ENCODE results near the gene ZNF746.
A peak's percentile ranks its signal among the peaks of the same experiment; 100 is the strongest.
"Not testable (repeated sequence)": the region's sequence is repeated elsewhere in the genome, so short reads cannot be mapped to it uniquely, and the experiment has no call there.

The ZNF746 gene

DNA sequence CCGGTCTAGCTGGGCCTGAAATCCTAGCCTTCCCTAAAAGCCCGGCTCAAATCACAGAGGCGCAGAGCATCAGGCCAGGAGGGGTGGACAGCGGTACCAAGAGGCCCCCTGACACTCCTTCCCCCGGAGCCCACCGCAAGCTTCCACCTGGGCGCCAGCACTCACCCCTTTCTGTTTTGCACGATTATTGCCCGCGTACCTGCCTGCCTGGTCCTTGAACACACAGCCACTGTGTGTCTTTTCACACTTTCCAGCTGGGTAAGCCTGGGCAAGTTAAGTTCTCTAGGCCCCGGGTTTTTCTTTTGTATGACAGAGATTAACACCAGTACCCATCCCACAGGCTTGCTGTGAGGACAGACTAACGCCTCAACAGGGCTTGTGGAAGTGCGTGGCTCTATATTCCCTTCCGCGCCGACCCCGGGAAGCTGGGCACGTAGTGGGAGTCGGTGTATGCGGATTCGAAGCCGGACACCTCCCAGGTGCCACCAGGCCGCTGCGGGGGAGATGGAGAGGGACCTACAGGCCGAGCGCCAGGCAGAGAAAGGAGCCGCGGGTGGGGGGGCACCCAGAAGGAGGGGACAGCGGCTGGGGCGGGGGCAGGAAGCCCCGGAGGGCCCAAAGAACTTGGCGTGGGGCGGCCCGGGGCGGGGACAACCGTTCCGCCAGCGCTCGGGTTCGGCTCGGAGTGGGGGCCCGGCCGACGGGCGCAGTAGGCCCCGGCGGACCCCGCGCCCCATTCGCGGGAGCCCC, 792 bp downstream of the ZNF746 start:
- Mint-ChIP-seq H3K27ac (peak overlapping the region; percentile 94), H3K4me1 (ENCODE audit: low read depth) (peaks cover 20% of the 10 kb centered on the region), H3K4me3 (peak overlapping the region; percentile 97), H3K9me3 (ENCODE audit: low read depth) (no peaks in the 10 kb centered on the region), H3K36me3 (no peaks in the 10 kb centered on the region), H3K27me3 (no peaks in the 10 kb centered on the region)

- Mint-ChIP-seq H3K27ac (peak overlapping the region; percentile 94), H3K27me3 (no peaks in the 10 kb centered on the region), H3K4me1 (ENCODE audit: low read depth) (peaks cover 20% of the 10 kb centered on the region), H3K9me3 (ENCODE audit: low read depth) (no peaks in the 10 kb centered on the region), H3K4me3 (peak overlapping the region; percentile 97), H3K36me3 (no peaks in the 10 kb centered on the region)
Measured at GRCh38 chr7:149495785-149496641, 1.6 kb downstream of the ZNF746 start.

DNA sequence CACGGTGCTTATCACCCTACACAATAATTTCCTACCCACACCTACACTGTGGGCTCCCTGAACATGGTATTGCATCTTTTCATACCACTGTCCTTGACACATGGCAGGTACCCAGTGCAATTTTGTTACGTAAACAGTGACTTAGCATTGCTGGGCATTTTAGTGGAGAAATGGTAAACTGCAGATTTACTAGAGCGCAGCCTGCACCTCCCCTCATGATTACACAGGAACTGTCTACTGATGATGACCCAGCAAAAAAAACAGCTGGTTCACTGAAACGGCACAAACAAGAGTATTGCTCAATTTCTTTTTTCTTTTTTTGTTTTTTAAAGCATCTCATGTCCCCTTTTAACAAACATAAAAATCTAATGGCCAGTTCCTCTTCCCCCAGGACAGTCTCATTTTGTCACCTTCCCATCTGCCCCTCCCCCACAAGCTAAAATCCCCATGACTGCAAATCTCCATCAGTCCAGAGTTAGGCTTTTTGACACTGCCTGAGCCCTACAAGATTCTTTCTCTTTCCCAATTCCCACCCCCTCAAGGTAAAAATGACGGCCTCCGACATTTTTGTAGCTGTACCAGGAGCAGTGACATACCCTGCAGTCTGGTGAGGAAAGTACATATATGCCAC, 2.8 kb downstream of the ZNF746 start:
- peak overlapping the region; percentile 8 for H3K27ac Mint-ChIP-seq
- no peaks in the 10 kb centered on the region for H3K36me3 Mint-ChIP-seq
- peaks cover 20% of the 10 kb centered on the region for H3K4me1 Mint-ChIP-seq (ENCODE audit: low read depth)
- H3K27me3 Mint-ChIP-seq: no peaks in the 10 kb centered on the region
- H3K9me3 Mint-ChIP-seq (ENCODE audit: low read depth): no peaks in the 10 kb centered on the region
- peak overlapping the region; percentile 97 for H3K4me3 Mint-ChIP-seq

DNA sequence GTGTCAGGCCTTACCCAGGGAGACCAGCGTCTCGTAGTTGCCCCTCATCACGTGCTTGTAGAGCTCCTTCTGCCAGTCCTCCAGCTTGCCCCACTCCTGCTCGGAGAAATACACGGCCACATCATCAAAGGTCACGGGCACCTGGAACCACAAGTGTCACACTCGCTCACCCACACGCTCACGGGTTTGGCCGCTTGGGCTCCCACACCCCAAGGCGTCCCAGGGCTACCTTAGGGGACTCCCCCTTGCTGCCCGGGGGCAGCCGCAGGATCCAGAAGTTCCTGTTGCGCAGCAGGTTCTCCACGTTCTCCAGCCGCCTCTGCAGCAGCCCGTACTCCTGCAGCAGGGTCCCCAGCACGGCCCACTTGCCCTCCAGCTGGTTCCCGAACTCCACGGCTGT, 3.6 kb downstream of the ZNF746 start:
- H3K27me3 Mint-ChIP-seq; H3K9me3 Mint-ChIP-seq (ENCODE audit: low read depth); H3K27ac Mint-ChIP-seq; H3K4me3 Mint-ChIP-seq; H3K36me3 Mint-ChIP-seq: not testable (repeated sequence)
- peaks cover 25% of the 10 kb centered on the region for H3K4me1 Mint-ChIP-seq (ENCODE audit: low read depth)

DNA sequence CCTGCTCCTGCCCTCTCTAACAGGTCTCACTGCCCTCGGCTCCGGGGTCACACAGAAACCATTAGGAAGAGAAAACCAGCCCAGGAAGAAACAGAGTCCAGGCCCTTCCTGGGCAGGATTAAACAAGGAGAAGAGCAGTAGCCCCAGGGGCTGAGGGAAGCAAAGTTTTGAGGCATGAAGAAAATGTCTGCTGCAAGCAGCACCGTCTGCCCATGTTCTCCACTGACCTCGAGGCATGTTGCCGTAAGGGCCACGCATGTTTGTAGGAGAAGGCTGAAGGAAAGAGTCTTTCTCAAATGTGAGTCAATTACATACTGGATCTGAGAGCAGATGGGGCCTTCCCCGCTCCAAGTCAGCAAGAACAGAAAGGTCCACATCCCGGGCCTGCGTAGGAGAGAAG, 4.2 kb downstream of the ZNF746 start:
- peaks cover 25% of the 10 kb centered on the region for H3K4me1 Mint-ChIP-seq (ENCODE audit: low read depth)
- H3K4me3 Mint-ChIP-seq: no peak overlapping the region
- H3K27ac Mint-ChIP-seq: no peak overlapping the region
- H3K9me3 Mint-ChIP-seq (ENCODE audit: low read depth): no peaks in the 10 kb centered on the region
- no peaks in the 10 kb centered on the region for H3K27me3 Mint-ChIP-seq
- peaks cover 1% of the 10 kb centered on the region for H3K36me3 Mint-ChIP-seq

- Mint-ChIP-seq H3K9me3 (ENCODE audit: low read depth) (no peaks in the 10 kb centered on the region), H3K27ac (no peak overlapping the region), H3K27me3 (no peaks in the 10 kb centered on the region), H3K36me3 (peaks cover 5% of the 10 kb centered on the region), H3K4me3 (no peak overlapping the region), H3K4me1 (ENCODE audit: low read depth) (peaks cover 12% of the 10 kb centered on the region)
Measured at GRCh38 chr7:149490083-149490760, 7.4 kb downstream of the ZNF746 start.

GRCh38 chr7:149489391-149490024, 8.1 kb downstream of the ZNF746 start:
- H3K36me3 Mint-ChIP-seq: peaks cover 5% of the 10 kb centered on the region
- H3K4me3 Mint-ChIP-seq: no peak overlapping the region
- H3K9me3 Mint-ChIP-seq (ENCODE audit: low read depth): no peaks in the 10 kb centered on the region
- peaks cover 9% of the 10 kb centered on the region for H3K4me1 Mint-ChIP-seq (ENCODE audit: low read depth)
- H3K27ac Mint-ChIP-seq: no peak overlapping the region
- no peaks in the 10 kb centered on the region for H3K27me3 Mint-ChIP-seq

DNA sequence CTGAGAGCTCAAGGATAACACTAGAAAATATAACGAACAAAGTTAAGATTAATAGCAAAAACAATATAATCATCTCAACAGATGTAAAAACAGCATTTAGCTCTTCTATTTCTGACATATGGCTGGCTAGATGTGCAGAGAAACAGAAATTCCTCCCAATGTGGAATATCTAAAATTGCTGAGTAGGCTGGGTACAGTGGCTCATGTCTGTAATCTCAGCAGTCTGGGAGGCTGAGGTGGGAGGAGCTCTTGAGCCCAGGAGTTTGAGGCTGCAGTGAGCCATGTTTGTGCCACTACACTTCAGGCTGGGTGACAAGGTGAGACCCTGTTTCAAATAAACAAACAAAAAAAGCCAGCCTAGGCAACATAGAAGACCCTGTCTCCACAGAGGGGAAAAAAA, 18.0 kb downstream of the ZNF746 start:
- Mint-ChIP-seq H3K27ac (no peak overlapping the region), H3K36me3 (peaks cover 24% of the 10 kb centered on the region), H3K27me3 (no peaks in the 10 kb centered on the region), H3K4me3 (no peak overlapping the region), H3K4me1 (ENCODE audit: low read depth) (no peaks in the 10 kb centered on the region), H3K9me3 (ENCODE audit: low read depth) (peaks cover 8% of the 10 kb centered on the region)

DNA sequence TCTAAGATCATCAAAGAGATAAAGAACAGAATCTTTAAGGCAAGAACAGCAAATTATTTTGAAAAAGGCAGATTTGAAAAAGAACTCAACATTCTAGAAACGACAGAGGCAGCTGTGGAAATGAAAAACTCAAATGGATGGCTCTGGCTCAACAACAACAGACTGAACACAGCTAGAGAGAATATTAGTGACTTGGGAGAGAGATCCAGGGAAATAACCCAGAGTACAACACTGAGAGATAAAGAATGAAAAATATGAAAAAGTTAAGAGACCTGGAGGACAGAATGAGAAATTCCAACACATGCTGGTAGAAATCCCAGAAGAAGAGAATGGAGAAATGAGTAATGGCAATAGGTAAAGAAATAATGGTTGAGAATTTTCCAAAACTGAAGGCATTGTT, 18.9 kb downstream of the ZNF746 start:
- Mint-ChIP-seq H3K27me3 (no peaks in the 10 kb centered on the region), H3K9me3 (ENCODE audit: low read depth) (peaks cover 8% of the 10 kb centered on the region), H3K4me1 (ENCODE audit: low read depth) (no peaks in the 10 kb centered on the region), H3K27ac (no peak overlapping the region), H3K36me3 (peaks cover 21% of the 10 kb centered on the region), H3K4me3 (no peak overlapping the region)

- H3K36me3 Mint-ChIP-seq: peaks cover 21% of the 10 kb centered on the region
- no peak overlapping the region for H3K27ac Mint-ChIP-seq
- no peak overlapping the region for H3K4me3 Mint-ChIP-seq
- H3K27me3 Mint-ChIP-seq: no peaks in the 10 kb centered on the region
- H3K9me3 Mint-ChIP-seq (ENCODE audit: low read depth): peaks cover 8% of the 10 kb centered on the region
- no peaks in the 10 kb centered on the region for H3K4me1 Mint-ChIP-seq (ENCODE audit: low read depth)
Measured at GRCh38 chr7:149477494-149478443, 19.8 kb downstream of the ZNF746 start.

DNA sequence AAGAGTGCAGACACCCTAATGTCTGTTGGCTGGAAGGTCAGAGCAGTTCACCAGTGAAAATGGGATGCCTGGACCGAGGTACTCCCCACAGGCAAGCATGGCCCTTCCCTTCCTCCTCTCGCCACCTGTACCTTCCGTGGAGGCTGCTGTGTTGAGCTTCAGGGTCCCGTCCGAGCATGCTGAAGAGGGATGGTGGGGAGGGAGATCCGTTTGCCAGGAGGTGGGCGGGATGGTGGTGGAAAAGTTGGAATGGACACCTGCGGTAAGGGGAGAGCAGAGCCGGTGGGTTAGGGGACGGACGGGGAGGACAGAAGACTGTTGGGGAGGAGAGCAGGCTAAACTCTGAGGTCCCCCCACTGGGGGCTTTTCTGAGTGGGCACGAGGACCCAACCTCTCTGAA, 20.8 kb downstream of the ZNF746 start:
- no peak overlapping the region for H3K27ac Mint-ChIP-seq

DNA sequence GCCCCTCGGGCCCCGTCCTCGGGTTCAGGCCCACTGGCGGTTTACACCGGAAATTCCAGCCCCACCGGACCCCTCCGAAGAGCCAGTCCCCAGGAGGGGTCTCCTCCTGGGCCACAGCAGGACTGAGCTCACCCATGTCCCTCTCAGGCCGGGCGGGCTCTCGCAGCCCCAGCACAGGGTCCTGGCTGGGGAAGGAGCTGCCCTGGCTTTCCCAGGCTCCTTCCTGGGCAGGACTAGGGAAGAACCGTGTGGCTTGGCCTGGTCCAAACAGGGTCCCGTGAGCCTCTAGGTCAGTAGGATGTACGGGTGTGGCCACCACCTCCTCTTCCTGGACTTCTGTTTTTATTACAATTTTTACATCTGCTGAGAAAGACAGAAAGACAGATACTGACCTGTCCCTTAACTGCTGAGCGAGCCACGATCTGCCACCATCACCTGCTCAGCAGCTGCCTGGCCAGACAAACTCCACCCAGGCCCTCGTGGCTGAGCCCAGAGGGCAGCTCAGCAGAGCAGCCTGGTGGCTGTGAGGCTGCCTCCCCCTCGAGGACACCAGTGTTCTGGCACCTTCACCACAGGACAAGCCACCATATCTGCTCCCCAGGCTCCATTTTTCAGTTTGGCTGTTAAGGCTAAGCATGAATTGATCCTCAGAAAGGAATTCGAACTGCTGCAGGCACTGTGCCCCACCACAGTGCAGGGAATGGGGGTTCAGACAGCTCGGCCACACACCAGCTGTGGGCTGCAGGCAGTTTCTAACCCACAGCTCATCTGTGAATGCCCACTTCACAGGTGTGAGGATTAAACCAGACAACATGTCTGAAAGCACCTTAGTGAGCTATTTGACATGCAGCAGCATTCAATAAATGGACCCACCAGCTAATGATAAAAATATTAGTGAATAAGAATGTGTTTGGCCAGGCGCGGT, 22.2 kb downstream of the ZNF746 start:
- H3K27me3 Mint-ChIP-seq: no peaks in the 10 kb centered on the region
- H3K27ac Mint-ChIP-seq: no peak overlapping the region
- H3K4me3 Mint-ChIP-seq: no peak overlapping the region
- H3K4me1 Mint-ChIP-seq (ENCODE audit: low read depth): no peaks in the 10 kb centered on the region
- peaks cover 8% of the 10 kb centered on the region for H3K9me3 Mint-ChIP-seq (ENCODE audit: low read depth)
- peaks cover 24% of the 10 kb centered on the region for H3K36me3 Mint-ChIP-seq

More for the DNA sequence above, 20.8 kb downstream of the ZNF746 start:
- H3K36me3 Mint-ChIP-seq: peaks cover 21% of the 10 kb centered on the region
- H3K4me1 Mint-ChIP-seq (ENCODE audit: low read depth): no peaks in the 10 kb centered on the region
- peaks cover 8% of the 10 kb centered on the region for H3K9me3 Mint-ChIP-seq (ENCODE audit: low read depth)
- H3K4me3 Mint-ChIP-seq: no peak overlapping the region
- H3K27me3 Mint-ChIP-seq: no peaks in the 10 kb centered on the region

Data from activated naive CD8-positive, alpha-beta T cell (primary cell).